DMS114 treated with DMSO at 0.1 percent for 48 hours (cell line): Measurements from ENCODE around the gene LIN52.

Source experiments
- DNase-seq: peaks from one replicate; lab custom pipeline; 2025; ENCODE audit not compliant: unreplicated experiment; lab: John Stamatoyannopoulos, UW

The LIN52 gene

GRCh38 chr14:74231784-74232183 lies 147.0 kb downstream of the LIN52 start:
- DNase-seq, result no peak

GRCh38 chr14:74235017-74235416 lies 150.3 kb downstream of the LIN52 start:
- no peak for DNase-seq

- no peak for DNase-seq
Measured at GRCh38 chr14:74237441-74237840, 152.7 kb downstream of the LIN52 start.

GRCh38 chr14:74238974-74239847 lies 154.5 kb downstream of the LIN52 start, which contains the start of gene VSX2:
Gene VSX2 (plus strand): TSS chr14:74239449. CDS start chr14:74239562, 113 bp downstream.
- DNase-seq, result no peak

- DNase-seq, result no peak
Measured at GRCh38 chr14:74239848-74240793, 155.4 kb downstream of the LIN52 start.

- no peak for DNase-seq
Measured at GRCh38 chr14:74240794-74241651, 156.3 kb downstream of the LIN52 start.

- DNase-seq, result no peak
Measured at GRCh38 chr14:74241652-74242017, 156.9 kb downstream of the LIN52 start.

GRCh38 chr14:74242021-74242779 lies 157.4 kb downstream of the LIN52 start:
- no peak for DNase-seq

GRCh38 chr14:74242780-74243042 lies 158.0 kb downstream of the LIN52 start:
- no peak for DNase-seq

- no peak for DNase-seq
Measured at GRCh38 chr14:74243051-74243450, 158.3 kb downstream of the LIN52 start.

- DNase-seq, result no peak
Measured at GRCh38 chr14:74244115-74244514, 159.4 kb downstream of the LIN52 start.

GRCh38 chr14:74245292-74245691 lies 160.5 kb downstream of the LIN52 start:
- no peak for DNase-seq

- no peak for DNase-seq
Measured at GRCh38 chr14:74246542-74246941, 161.8 kb downstream of the LIN52 start.

- no peak for DNase-seq
Measured at GRCh38 chr14:74248017-74248416, 163.3 kb downstream of the LIN52 start.

GRCh38 chr14:74249433-74250375 lies 164.9 kb downstream of the LIN52 start:
- no peak for DNase-seq
